Choroid plexus epithelial cell (primary cell): ENCODE data around the gene SLC38A5.
A peak's percentile ranks its signal among the peaks of the same experiment; 100 is the strongest.

Experiments used
- DNase-seq: peaks from one replicate; pipeline ENCODE4 v3.0.0-alpha.2; 2010; ENCODE audit warnings: low read depth
- H3K4me3 ChIP-seq: 2 replicates; pipeline ENCODE4 v1.5.1; 2011; ENCODE audit warnings: low read depth, mild to moderate bottlenecking, control low read depth, low read length, moderate library complexity
- CTCF ChIP-seq: conservative IDR thresholded peaks from 2 replicates; pipeline ENCODE4 v1.5.1; 2011; ENCODE audit warnings: low read depth, mild to moderate bottlenecking, control low read depth, inconsistent platforms, low read length, moderate library complexity

The SLC38A5 gene

GRCh38 chrX:48465336-48465933 lies 4.6 kb downstream of the SLC38A5 start:
- no peak for TF ChIP-seq CTCF
- peak; percentile 86 for DNase-seq
- no peak overlapping the region for H3K4me3 ChIP-seq

GRCh38 chrX:48461830-48462229 lies 8.2 kb downstream of the SLC38A5 start:
- no peak for DNase-seq
- no peak overlapping the region for H3K4me3 ChIP-seq
- TF ChIP-seq CTCF, result no peak

- no peak for DNase-seq
- TF ChIP-seq CTCF, result no peak
- no peak overlapping the region for H3K4me3 ChIP-seq
These were observed 9.5 kb downstream of the SLC38A5 start for GRCh38 chrX:48460606-48461005.

- no peak overlapping the region for H3K4me3 ChIP-seq
- TF ChIP-seq CTCF, result no peak
- DNase-seq, result no peak
These were observed 10.0 kb downstream of the SLC38A5 start for GRCh38 chrX:48460031-48460430.

GRCh38 chrX:48459483-48459882 lies 10.6 kb downstream of the SLC38A5 start:
- no peak for TF ChIP-seq CTCF
- no peak for DNase-seq
- H3K4me3 ChIP-seq, result no peak overlapping the region

GRCh38 chrX:48458711-48459110 lies 11.3 kb downstream of the SLC38A5 start:
- TF ChIP-seq CTCF, result no peak
- no peak overlapping the region for H3K4me3 ChIP-seq
- no peak for DNase-seq

- TF ChIP-seq CTCF, result no peak
- H3K4me3 ChIP-seq, result no peak overlapping the region
- no peak for DNase-seq
These were observed 13.3 kb downstream of the SLC38A5 start for GRCh38 chrX:48456628-48457331.
